H1 (cell line): ENCODE measurements around the gene CDC42EP2. TPM values are rescaled to one million over a fixed set of nuclear protein-coding genes. Genes with fewer than 3 reads are reported as not detected.

ENCODE experiments used
- CTCF ChIA-PET: fragments of 300-600 bp; sonication (Branson Sonifier 250); formaldehyde crosslinking; loops from one replicate; lab custom pipeline; 2021; ENCODE audit not compliant: partially characterized antibody; lab: Charles Lee
- POLR2A ChIA-PET: fragments of 300-600 bp; sonication (Branson Sonifier 250); formaldehyde crosslinking; loops from one replicate; lab custom pipeline; 2021; ENCODE audit warnings: inconsistent platforms; ENCODE audit not compliant: partially characterized antibody; lab: Charles Lee
- DNase-seq, 2 experiments: peaks; one replicate each; pipeline versions ENCODE4 v3.0.0 to v3.0.0-alpha.2; 2010 to 2022; ENCODE audit warnings: low spot score in 2 of 2, low read depth in 1 of 2, mixed read lengths in 1 of 2
- FAIRE-seq: peaks from 2 replicates; lab custom pipeline; 2011; peaks lifted over from hg19 to GRCh38; lab: Jason Lieb, UNC
- H2AFZ ChIP-seq: 2 replicates; pipeline ENCODE4 v1.8.1; 2012; ENCODE audit warnings: low read length, inconsistent platforms
- H2AK5ac ChIP-seq: 2 replicates; pipeline ENCODE4 v1.6.1; 2013; ENCODE audit warnings: low read depth, low read length
- H2BK120ac ChIP-seq: replicated peaks from 2 replicates; pipeline ENCODE3; 2013; ENCODE audit warnings: low read depth, low read length, inconsistent platforms
- H2BK12ac ChIP-seq: 2 replicates; pipeline ENCODE4 v1.6.1; 2013; ENCODE audit warnings: low read depth, low read length
- H2BK15ac ChIP-seq: 2 replicates; pipeline ENCODE4 v1.6.1; 2013; ENCODE audit warnings: low read length
- H2BK20ac ChIP-seq: 2 replicates; pipeline ENCODE4 v1.6.1; 2013; ENCODE audit warnings: low read length
- H2BK5ac ChIP-seq: 2 replicates; pipeline ENCODE4 v1.6.1; 2013; ENCODE audit warnings: low read depth, low read length
- H3K14ac ChIP-seq: 2 replicates; pipeline ENCODE4 v1.6.1; 2013; ENCODE audit warnings: inconsistent platforms; ENCODE audit not compliant: insufficient read length
- H3K18ac ChIP-seq: 2 replicates; pipeline ENCODE4 v1.6.1; 2013; ENCODE audit warnings: low read length; ENCODE audit errors: extremely low read depth
- H3K23ac ChIP-seq: 2 replicates; pipeline ENCODE4 v1.6.1; 2013; ENCODE audit warnings: inconsistent platforms; ENCODE audit not compliant: insufficient read length
- H3K23me2 ChIP-seq: 2 replicates; pipeline ENCODE4 v1.6.1; 2013; ENCODE audit warnings: low read depth, low read length
- H3K27ac ChIP-seq: 2 replicates; pipeline ENCODE4 v1.6.1; 2011; ENCODE audit warnings: low read depth, low read length, inconsistent platforms
- H3K27me3 ChIP-seq, 4 experiments: replicated peaks in 1 of 4; 1 replicate in 1 of 4; 2 replicates in 3 of 4; pipeline versions ENCODE4 v1.6.1 to v1.8.1; 2011 to 2013; ENCODE audit warnings: low read length in 3 of 4, mild to moderate bottlenecking in 3 of 4, inconsistent platforms in 2 of 4, mixed read lengths in 2 of 4, moderate library complexity in 1 of 4; ENCODE audit not compliant: control insufficient read depth in 3 of 4, insufficient read depth in 3 of 4; ENCODE audit errors: extremely low read depth in 1 of 4
- H3K36me3 ChIP-seq, 4 experiments: 2 replicates each; pipeline versions ENCODE4 v1.6.1 to v1.8.1; 2011 to 2013; ENCODE audit warnings: mild to moderate bottlenecking in 4 of 4, low read length in 3 of 4, moderate library complexity in 2 of 4, control low read depth in 1 of 4, inconsistent platforms in 1 of 4; ENCODE audit not compliant: insufficient read depth in 4 of 4, control insufficient read depth in 2 of 4
- H3K4ac ChIP-seq: replicated peaks from 2 replicates; pipeline ENCODE3; 2013; ENCODE audit warnings: low read length, low read depth, mixed read lengths, inconsistent platforms; ENCODE audit not compliant: insufficient read length
- H3K4me1 ChIP-seq, 4 experiments: replicated peaks in 1 of 4; 1 replicate in 1 of 4; 2 replicates in 3 of 4; pipeline versions ENCODE4 v1.6.1 to v1.8.1; 2011 to 2013; ENCODE audit warnings: low read length in 3 of 4, inconsistent platforms in 2 of 4, mixed read lengths in 1 of 4; ENCODE audit not compliant: insufficient read depth in 4 of 4, control insufficient read depth in 3 of 4
- H3K4me2 ChIP-seq, 2 experiments: 2 replicates each; pipeline versions ENCODE4 v1.6.1 to v1.8.1; 2011 to 2013; ENCODE audit warnings: low read depth in 2 of 2, low read length in 2 of 2, control low read depth in 1 of 2, inconsistent platforms in 1 of 2, mild to moderate bottlenecking in 1 of 2; ENCODE audit not compliant: insufficient read depth in 1 of 2
- H3K4me3 ChIP-seq, 4 experiments: fragments of 200-600, 300-600 bp in 1 of 4; sonication (generic), shearing (Covaris generic), sonication (Bioruptor Twin) in 1 of 4; 2 replicates each; pipeline versions ENCODE4 v1.5.1 to v1.8.1; 2011 to 2016; ENCODE audit warnings: low read length in 4 of 4, low read depth in 3 of 4, control low read depth in 2 of 4, inconsistent platforms in 2 of 4, mild to moderate bottlenecking in 2 of 4, mixed read lengths in 1 of 4, moderate library complexity in 1 of 4; ENCODE audit not compliant: insufficient read depth in 2 of 4; ENCODE audit errors: extremely low read depth in 1 of 4
- H3K56ac ChIP-seq: replicated peaks from 2 replicates; pipeline ENCODE3; 2013; ENCODE audit warnings: low read depth, mild to moderate bottlenecking, mixed read lengths, low read length, inconsistent platforms; ENCODE audit not compliant: insufficient read length
- H3K79me1 ChIP-seq: 2 replicates; pipeline ENCODE4 v1.6.1; 2013; ENCODE audit warnings: low read depth, low read length, control low read depth
- H3K79me2 ChIP-seq, 2 experiments: 2 replicates each; pipeline versions ENCODE4 v1.6.1 to v1.8.1; 2012 to 2013; ENCODE audit warnings: low read length in 2 of 2, mild to moderate bottlenecking in 2 of 2, inconsistent platforms in 1 of 2; ENCODE audit not compliant: insufficient read depth in 2 of 2, control insufficient read depth in 1 of 2
- H3K9ac ChIP-seq, 4 experiments: replicated peaks in 1 of 4; 1 replicate in 1 of 4; 2 replicates in 3 of 4; pipeline versions ENCODE4 v1.6.1 to v1.8.1; 2011 to 2013; ENCODE audit warnings: low read depth in 3 of 4, low read length in 3 of 4, control low read depth in 2 of 4, mild to moderate bottlenecking in 2 of 4, moderate library complexity in 2 of 4, inconsistent platforms in 1 of 4; ENCODE audit errors: extremely low read depth in 1 of 4
- H3K9me3 ChIP-seq, 2 experiments: 2 replicates each; pipeline versions ENCODE4 v1.6.1 to v1.8.1; 2012 to 2013; ENCODE audit warnings: mild to moderate bottlenecking in 2 of 2, moderate library complexity in 2 of 2, control low read depth in 1 of 2, inconsistent platforms in 1 of 2, low read depth in 1 of 2, low read length in 1 of 2, mixed read lengths in 1 of 2; ENCODE audit not compliant: insufficient read depth in 2 of 2
- H4K20me1 ChIP-seq, 2 experiments: replicated peaks in 1 of 2; 2 replicates each; pipeline versions ENCODE3 to v1.8.1; 2011 to 2013; ENCODE audit warnings: inconsistent platforms in 2 of 2, low read length in 2 of 2, mild to moderate bottlenecking in 1 of 2; ENCODE audit not compliant: insufficient read depth in 2 of 2, control insufficient read depth in 1 of 2
- H4K5ac ChIP-seq: 2 replicates; pipeline ENCODE4 v1.6.1; 2013; ENCODE audit warnings: low read length, low read depth, mixed read lengths, inconsistent platforms; ENCODE audit not compliant: insufficient read length
- H4K8ac ChIP-seq: 2 replicates; pipeline ENCODE4 v1.8.0; 2013; ENCODE audit warnings: mild to moderate bottlenecking, moderate library complexity, low read length, inconsistent platforms; ENCODE audit not compliant: insufficient read depth; ENCODE audit errors: extremely low read depth
- H4K91ac ChIP-seq: replicated peaks from 2 replicates; pipeline ENCODE3; 2013; ENCODE audit warnings: low read length, mixed read lengths, inconsistent platforms; ENCODE audit not compliant: insufficient read length
- POLR2AphosphoS5 ChIP-seq: IDR thresholded peaks from 2 replicates; pipeline ENCODE4 v1.6.1; 2011; ENCODE audit warnings: low read depth, low read length
- SAP30 ChIP-seq: fragments of 300-600 bp; sonication (generic); IDR thresholded peaks from 2 replicates; pipeline ENCODE4 v1.7.1; 2012; ENCODE audit warnings: low read length, moderate library complexity, mild to moderate bottlenecking, inconsistent platforms; ENCODE audit not compliant: insufficient read depth, insufficient replicate concordance
- WGBS, 2 experiments: shearing (Covaris generic) in 1 of 2; methylation state at CpG; one replicate each; pipeline versions ENCODE4 v1.1.6 to v1.1.7; 2013 to 2015; ENCODE audit warnings: low lambda C conversion rate in 2 of 2, mixed read lengths in 2 of 2, inconsistent platforms in 1 of 2, low coverage in 1 of 2, missing lambda C conversion rate in 1 of 2; ENCODE audit not compliant: insufficient replicate concordance in 2 of 2, insufficient coverage in 1 of 2, insufficient read length in 1 of 2; ENCODE audit errors: extremely low coverage in 1 of 2, missing lambda C conversion rate in 1 of 2; 5-methylcytosine and 5-hydroxymethylcytosine counted together
- polyA plus RNA-seq, 7 experiments: library from polyadenylated mRNA; depleted of rRNA in 3 of 7; stranded (reverse) in 5 of 7; unstranded in 2 of 7; fragments of >200 nt in 5 of 7; fragments of 200-250 nt in 2 of 7; gene quantifications; 1 replicate in 5 of 7; 2 replicates in 1 of 7; 4 replicates in 1 of 7; pipeline versions ENCODE4 v1.2.1 to v1.2.3, GENCODE V29; 2011 to 2013; ENCODE audit warnings: missing spikeins in 2 of 7, mixed read lengths in 2 of 7
- total RNA-seq: library from RNA; stranded (reverse); fragmentation: NEBNext Ultra II Directional; extraction: Animal tissue kit (Norgen Biotek cat#: 25700); gene quantifications from 2 replicates; pipeline ENCODE4 v1.2.1, GENCODE V29; 2021

CDC42EP2 gene
- total and polyA plus RNA-seq, 2 of the 8 experiments (the other 6 are each of a cell fraction or from before 2014, with no cell fraction given): 11.8 to 13.3 TPM

GRCh38 chr11:65307298-65308229 lies 7.1 kb upstream of the CDC42EP2 start:
- POLR2A ChIA-PET: interaction anchor here (0.8 to 14.1 kb wide), 3 partner anchors 7 to 22 kb away, joined by 3 to 208 read pairs (median 99); partner anchors contain the start of genes CDC42EP2 and DPF2
- TF ChIP-seq POLR2AphosphoS5: 0 out of 2 replicates have a peak, but pooled peaks have one; percentile 17
- TF ChIP-seq SAP30: no peak
- Histone ChIP-seq H3K18ac (no peak overlapping the region), H3K4me1 (peaks cover 0 to 4% (median 0%) of the 10 kb centered on the region in 4 experiments; a peak in 2 of 7 replicates), H4K8ac (no peak overlapping the region), H3K4me3 (no peak overlapping the region), H3K9me3 (no peaks in the 10 kb centered on the region), H3K27me3 (peaks cover 0 to 3% (median 1%) of the 10 kb centered on the region in 4 experiments; a peak in 4 of 7 replicates), H3K23ac (no peak overlapping the region), H2BK12ac (no peak overlapping the region), H3K14ac (no peak overlapping the region), H3K4me2 (no peak overlapping the region), H2AFZ (no peak overlapping the region), H2BK120ac (no peak overlapping the region), H3K79me1 (no peaks in the 10 kb centered on the region; the same call in 1 of the 2 replicates), H2BK20ac (0 out of 2 replicates have a peak overlapping the region, but pooled peaks have one; percentile 18), H3K36me3 (peaks cover 0 to 4% (median 0%) of the 10 kb centered on the region in 4 experiments; a peak in 2 of 8 replicates), H2BK5ac (no peak overlapping the region), H3K23me2 (peaks cover 3% of the 10 kb centered on the region; the same call in 1 of the 2 replicates), H2BK15ac (no peak overlapping the region), H3K27ac (no peak overlapping the region), H3K4ac (no peak overlapping the region), H3K9ac (no peak overlapping the region), H4K20me1 (peaks cover 0 to 10% of the 10 kb centered on the region in 2 experiments), H4K5ac (no peak overlapping the region), H3K79me2 (no peaks in the 10 kb centered on the region), H4K91ac (no peak overlapping the region), H3K56ac (no peak overlapping the region), H2AK5ac (no peak overlapping the region)
- FAIRE-seq (no peak), DNase-seq (no peak)
- CTCF ChIA-PET: interaction anchor here (45.6 to 52.8 kb wide), 2 partner anchors 7 to 21 kb away, joined by 1179 read pairs; partner anchors contain the start of genes CDC42EP2 and DPF2
- 93% methylated on average over 6 of the region's 6 CpGs; no CpG with 5 or more reads in 1 of the 2 experiments for WGBS, 2 experiments
